HG03521 (cell line): Measurements from ENCODE around the gene SIGMAR1.
A peak's percentile ranks its signal among the peaks of the same experiment; 100 is the strongest.

Experiments
- ATAC-seq: cut with Tn5 transposase; IDR thresholded peaks from one replicate; pipeline ENCODE4 v1.9.1; 2021; ENCODE audit warnings: mild to moderate bottlenecking, moderate library complexity; ENCODE audit not compliant: unreplicated experiment

The SIGMAR1 gene

GRCh38 chr9:34637356-34638137 is at the start of gene SIGMAR1:
TSS of gene SIGMAR1 (minus strand) at chr9:34637787. CDS start at chr9:34637697, 90 bp downstream.
- peak; percentile 79 for ATAC-seq

DNA sequence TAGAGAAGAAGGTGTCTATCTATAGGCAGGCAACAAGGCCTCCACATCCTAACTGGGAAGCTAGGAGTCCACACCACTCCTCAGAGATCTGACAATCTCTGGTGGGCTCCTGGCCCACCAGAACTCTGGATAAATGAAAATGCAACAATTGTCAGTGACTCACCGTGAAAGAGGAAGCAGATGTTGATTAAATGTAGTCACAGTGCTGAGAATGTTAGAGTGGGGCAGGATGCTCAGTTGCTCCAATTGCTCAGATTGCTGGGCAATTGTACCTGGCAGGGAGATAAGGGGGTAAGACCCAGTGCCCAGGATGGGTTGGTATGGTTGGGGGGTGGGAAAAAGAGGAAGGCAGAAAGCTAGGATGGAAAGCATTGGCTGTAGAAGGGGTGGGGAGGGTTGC is 49.1 kb upstream of the SIGMAR1 start:
- ATAC-seq, result no peak

DNA sequence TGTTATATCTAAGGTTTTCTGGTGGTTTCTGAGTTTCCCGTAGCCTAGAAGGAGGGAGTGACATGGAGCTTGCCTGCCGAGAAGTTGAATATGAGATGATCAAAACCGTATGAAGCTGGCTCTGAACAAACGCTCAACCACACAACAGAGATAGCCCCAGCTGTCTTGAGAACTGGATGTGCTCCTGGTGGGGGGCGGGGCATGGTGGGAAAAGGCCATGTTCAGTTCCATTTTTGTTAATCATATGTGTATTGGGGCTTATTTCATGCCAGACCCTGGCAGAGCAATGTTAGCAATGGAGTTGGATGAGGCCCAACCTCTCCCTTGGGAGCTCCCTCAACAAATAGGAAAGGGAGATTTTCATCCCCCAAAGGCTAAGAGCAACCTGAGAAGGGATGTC is 48.6 kb upstream of the SIGMAR1 start:
- no peak for ATAC-seq

GRCh38 chr9:34685591-34685990 is 48.0 kb upstream of the SIGMAR1 start:
- no peak for ATAC-seq

- ATAC-seq, result no peak
Observed at GRCh38 chr9:34684816-34685215, 47.2 kb upstream of the SIGMAR1 start.

DNA sequence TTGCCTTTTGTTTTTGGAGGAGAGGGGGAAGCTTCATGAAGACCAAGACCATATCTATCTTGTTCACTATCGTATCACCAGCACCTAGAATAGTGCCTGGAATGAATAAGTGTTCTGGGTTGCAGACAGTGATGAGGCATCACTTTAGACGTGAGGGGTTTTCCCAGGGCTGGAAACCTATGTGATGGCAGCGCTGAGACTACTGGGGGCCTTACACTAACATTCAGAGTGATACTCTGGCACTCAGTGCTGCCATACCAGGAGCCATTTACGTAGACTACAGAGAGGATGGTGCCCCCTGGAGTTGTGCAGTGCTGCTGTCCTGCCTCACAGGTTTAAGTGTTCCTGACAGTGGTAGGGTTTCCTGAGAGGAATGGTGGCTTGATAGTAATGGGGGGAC is 46.6 kb upstream of the SIGMAR1 start:
- no peak for ATAC-seq

DNA sequence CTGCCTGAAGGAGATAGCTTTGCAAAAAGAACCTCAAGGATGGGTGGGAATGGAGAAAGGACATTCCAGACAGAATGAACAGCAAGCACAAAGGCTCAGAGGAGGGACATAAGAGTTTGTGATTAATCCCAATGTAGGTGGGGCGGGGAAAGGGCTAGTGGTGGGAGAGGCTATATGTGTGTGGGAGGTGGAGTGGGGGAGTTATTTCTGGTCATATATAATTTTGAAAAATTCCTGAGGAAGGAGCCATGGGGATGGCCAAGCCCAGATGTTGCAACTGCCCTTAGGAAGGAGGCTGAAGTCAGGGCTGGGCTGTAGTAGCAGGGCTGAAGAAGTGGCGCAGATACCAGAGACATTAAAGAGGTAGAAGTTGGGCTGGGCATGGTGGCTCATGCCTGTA is 38.3 kb upstream of the SIGMAR1 start:
- ATAC-seq, result no peak

DNA sequence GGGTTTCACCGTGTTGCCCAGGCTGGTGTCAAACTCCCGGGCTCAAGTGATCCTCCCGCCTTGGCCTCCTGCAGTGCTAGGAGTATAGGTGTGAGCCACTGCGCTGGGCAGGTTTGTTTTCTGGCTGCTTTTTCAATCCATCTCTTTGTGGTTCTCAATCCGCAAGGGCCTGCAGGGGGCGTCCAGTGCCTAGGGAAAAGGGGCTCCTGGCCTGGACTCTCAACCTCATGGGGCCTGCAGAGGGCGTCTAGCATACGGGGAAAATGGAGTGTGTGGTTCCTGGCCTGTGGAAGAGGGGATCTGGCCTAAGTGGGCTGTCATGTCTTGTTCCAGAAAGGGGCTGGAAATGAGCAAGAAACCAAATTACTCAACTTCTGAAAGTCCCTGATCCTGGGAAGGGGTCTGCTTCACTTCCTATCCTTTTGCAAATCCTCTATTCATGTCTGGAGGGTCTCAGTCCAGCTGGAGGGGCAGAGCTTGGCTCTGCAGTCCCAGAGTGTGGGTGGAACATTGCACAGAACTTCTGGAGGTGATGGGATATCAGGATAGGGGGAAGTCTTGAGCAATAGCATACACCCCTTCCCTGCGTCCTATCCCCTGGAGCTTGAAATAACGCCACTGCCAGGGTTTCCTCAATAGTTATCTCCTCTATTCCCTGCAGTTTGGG is 37.6 kb upstream of the SIGMAR1 start:
- no peak for ATAC-seq

- no peak for ATAC-seq
Observed at GRCh38 chr9:34674440-34674839, 36.9 kb upstream of the SIGMAR1 start.

DNA sequence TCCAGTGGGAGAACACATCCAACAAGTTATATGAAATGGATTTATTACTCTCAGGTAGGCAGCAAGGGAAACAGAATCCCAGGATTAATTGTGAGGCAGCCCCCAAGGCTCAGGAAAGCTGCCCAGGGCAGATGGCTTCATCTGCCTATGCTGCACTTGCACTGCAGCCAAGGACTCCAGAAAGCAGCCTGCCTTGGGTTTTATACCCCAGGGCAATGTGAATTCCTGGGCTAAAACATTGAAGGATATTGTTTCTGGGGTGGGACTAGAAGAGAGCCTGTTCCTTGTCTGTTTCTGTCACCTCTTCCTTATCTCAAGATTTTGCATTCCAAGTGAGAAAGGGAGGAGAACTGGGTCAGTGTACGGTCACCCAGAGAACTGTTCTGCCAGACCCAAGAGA is 33.7 kb upstream of the SIGMAR1 start:
- no peak for ATAC-seq

- ATAC-seq, result no peak
Observed at GRCh38 chr9:34669809-34670562, 32.4 kb upstream of the SIGMAR1 start.

GRCh38 chr9:34665381-34666250 is 28.0 kb upstream of the SIGMAR1 start:
- peak; percentile 64 for ATAC-seq

GRCh38 chr9:34665067-34665380 is 27.4 kb upstream of the SIGMAR1 start:
- ATAC-seq, result peak; percentile 17

DNA sequence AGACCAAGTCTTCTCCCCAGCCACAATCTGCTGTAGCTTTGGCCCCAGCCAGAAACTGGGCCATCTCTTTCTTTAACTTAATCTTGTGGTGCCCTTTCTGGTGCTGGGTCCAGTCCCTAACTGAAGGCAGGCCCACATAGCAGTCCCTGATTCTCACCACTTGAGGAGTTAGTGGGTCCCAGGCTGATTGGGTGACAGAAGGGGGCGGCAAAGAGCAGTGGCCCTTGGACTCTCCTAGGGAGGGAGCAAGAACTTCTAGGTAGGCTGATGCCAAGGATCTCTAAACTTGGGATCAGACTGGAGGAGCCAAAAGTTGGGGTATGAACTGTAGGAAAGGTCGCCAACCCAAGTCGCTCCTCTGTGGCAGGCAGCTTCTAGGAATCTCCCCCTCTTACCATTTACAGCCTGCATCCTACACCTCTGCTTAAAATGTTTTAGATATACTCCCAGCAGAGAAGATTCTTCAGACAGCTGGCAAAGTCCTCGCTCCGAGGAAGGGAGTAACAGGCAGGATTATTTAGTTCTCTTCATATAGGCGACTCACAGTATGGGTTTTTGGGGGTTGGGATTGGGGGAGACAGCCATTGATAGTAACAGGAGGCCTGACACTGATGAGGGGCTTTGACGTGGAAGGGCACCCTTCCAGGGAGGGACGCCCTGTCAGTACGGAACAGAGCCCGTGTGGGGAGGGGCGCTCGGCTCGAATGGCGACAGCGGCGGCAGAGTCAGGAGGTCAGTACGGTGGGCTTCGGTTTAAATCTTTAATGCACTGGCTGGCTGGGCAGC is 26.9 kb upstream of the SIGMAR1 start:
- peak; percentile 48 for ATAC-seq

- ATAC-seq, result no peak
Observed at GRCh38 chr9:34663303-34663605, 25.7 kb upstream of the SIGMAR1 start.

GRCh38 chr9:34662526-34663302 is 25.1 kb upstream of the SIGMAR1 start, which contains the start of gene CCL27:
TSS of gene CCL27 (minus strand) at chr9:34662657. CDS start at chr9:34662633, 24 bp downstream.
- ATAC-seq, result no peak

- ATAC-seq, result no peak
Observed at GRCh38 chr9:34659592-34660253, 22.1 kb upstream of the SIGMAR1 start.

DNA sequence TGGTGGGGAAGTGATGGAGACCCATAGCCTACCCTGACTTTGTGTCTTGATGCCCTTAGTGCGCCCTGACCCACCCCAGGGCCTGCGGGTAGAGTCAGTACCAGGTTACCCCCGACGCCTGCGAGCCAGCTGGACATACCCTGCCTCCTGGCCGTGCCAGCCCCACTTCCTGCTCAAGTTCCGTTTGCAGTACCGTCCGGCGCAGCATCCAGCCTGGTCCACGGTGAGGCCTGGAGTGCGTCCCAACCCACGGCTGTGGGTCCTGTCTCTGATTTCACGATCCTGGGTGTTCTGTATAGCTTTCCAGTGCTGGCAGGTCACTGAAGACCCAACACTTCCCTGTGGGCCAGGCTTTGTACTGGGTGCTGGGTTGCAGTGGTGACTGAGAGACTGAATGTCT is 20.9 kb upstream of the SIGMAR1 start:
- no peak for ATAC-seq

GRCh38 chr9:34656992-34657391 is 19.4 kb upstream of the SIGMAR1 start:
- ATAC-seq, result no peak
